HCT116 (cell line): ENCODE measurements around the gene IL32. TPM values are rescaled to one million over a fixed set of nuclear protein-coding genes. Genes with fewer than 3 reads are reported as not detected.

Source experiments
- ATAC-seq: fragments of 200-7000 bp; cut with Tn5 transposase; 2 replicates; pipeline ENCODE4 v1.9.1; 2020; ENCODE audit warnings: mild to moderate bottlenecking, moderate library complexity
- BruUV-seq: library from RNA; stranded (reverse); fragments of 400-500 nt; replicated peaks from 2 replicates; lab custom pipeline; 2021; lab: Mats Ljungman, UMichigan
- CTCF ChIA-PET: fragments of 300-600 bp; sonication (Branson Sonifier 250); formaldehyde crosslinking; loops from one replicate; lab custom pipeline; 2021; ENCODE audit warnings: antibody characterized with exemption; lab: Charles Lee
- POLR2A ChIA-PET: fragments of 300-600, 350-600 bp; sonication (Branson Sonifier 250); formaldehyde crosslinking; loops from one replicate; lab custom pipeline; 2021; ENCODE audit warnings: antibody characterized with exemption; lab: Charles Lee
- RAD21 ChIA-PET, 2 experiments: fragments of 300-600 bp; sonication (Branson Sonifier 250); formaldehyde crosslinking; loops; one replicate each; lab custom pipeline; 2023; ENCODE audit warnings: low total read pairs in 2 of 2; ENCODE audit not compliant: uncharacterized antibody in 2 of 2, unreplicated experiment in 2 of 2, low non-redundant PET in 1 of 2; lab: Charles Lee
- DNase-seq: peaks from one replicate; pipeline ENCODE4 v3.0.0-alpha.2; 2010; ENCODE audit warnings: low read depth, low spot score
- H2AFZ ChIP-seq: fragments of 200-600 bp; shearing (Covaris generic), sonication (generic); 2 replicates; pipeline ENCODE4 v1.6.1; 2017; ENCODE audit warnings: low read depth, mixed run types, mixed read lengths, antibody characterized with exemption, low read length; ENCODE audit not compliant: poor library complexity, severe bottlenecking
- H3K27ac ChIP-seq: 2 replicates; pipeline ENCODE4 v1.5.1; 2012; ENCODE audit warnings: low read depth, low read length
- H3K27me3 ChIP-seq: fragments of 200-600 bp; sonication (generic); 2 replicates; pipeline ENCODE4 v1.6.1; 2016; ENCODE audit warnings: mixed run types, low read length, mixed read lengths; ENCODE audit not compliant: insufficient read depth
- H3K36me3 ChIP-seq, 2 experiments: fragments of 200-500 bp in 1 of 2; fragments of 200-600 bp in 1 of 2; sonication (Bioruptor generic) in 1 of 2; sonication (generic) in 1 of 2; 2 replicates each; pipeline versions ENCODE4 v1.5.1 to v1.6.1; 2014 to 2016; ENCODE audit warnings: low read length in 2 of 2, inconsistent platforms in 1 of 2, mixed read lengths in 1 of 2, mixed run types in 1 of 2; ENCODE audit not compliant: insufficient read depth in 2 of 2, control insufficient read depth in 1 of 2
- H3K4me1 ChIP-seq, 2 experiments: fragments of 200-600 bp in 1 of 2; sonication (generic) in 1 of 2; 2 replicates each; pipeline versions ENCODE4 v1.5.1 to v1.6.1; 2012 to 2017; ENCODE audit warnings: low read length in 2 of 2, inconsistent platforms in 1 of 2, mild to moderate bottlenecking in 1 of 2, mixed read lengths in 1 of 2, mixed run types in 1 of 2, moderate library complexity in 1 of 2; ENCODE audit not compliant: insufficient read depth in 2 of 2, control insufficient read depth in 1 of 2
- H3K4me2 ChIP-seq: fragments of 200-600 bp; sonication (generic); 2 replicates; pipeline ENCODE4 v1.6.1; 2017; ENCODE audit warnings: mixed run types, low read length, mixed read lengths
- H3K4me3 ChIP-seq, 2 experiments: fragments of 200-600 bp in 1 of 2; sonication (generic) in 1 of 2; replicated peaks in 1 of 2; 2 replicates each; pipeline ENCODE4 v1.5.1; 2011 to 2016; ENCODE audit warnings: low read length in 2 of 2, control low read depth in 1 of 2, low read depth in 1 of 2, mild to moderate bottlenecking in 1 of 2, mixed read lengths in 1 of 2, mixed run types in 1 of 2
- H3K79me2 ChIP-seq: fragments of 200-600 bp; sonication (generic); 2 replicates; pipeline ENCODE4 v1.6.1; 2017; ENCODE audit warnings: mild to moderate bottlenecking, mixed run types, low read length, moderate library complexity, mixed read lengths; ENCODE audit not compliant: insufficient read depth
- H3K9ac ChIP-seq: fragments of 200-600 bp; sonication (generic); 2 replicates; pipeline ENCODE4 v1.6.1; 2016; ENCODE audit warnings: low read length, mixed read lengths
- H3K9me2 ChIP-seq: fragments of 200-600 bp; sonication (generic), shearing (Covaris generic); 2 replicates; pipeline ENCODE4 v1.6.1; 2017; ENCODE audit warnings: mixed run types, mild to moderate bottlenecking, moderate library complexity; ENCODE audit not compliant: insufficient read depth
- H3K9me3 ChIP-seq, 2 experiments: fragments of 200-500 bp in 1 of 2; fragments of 200-600 bp in 1 of 2; sonication (Bioruptor generic) in 1 of 2; sonication (generic) in 1 of 2; 2 replicates each; pipeline ENCODE4 v1.6.1; 2014 to 2017; ENCODE audit warnings: low read length in 2 of 2, mixed read lengths in 2 of 2, inconsistent platforms in 1 of 2, low read depth in 1 of 2, mild to moderate bottlenecking in 1 of 2, mixed run types in 1 of 2, moderate library complexity in 1 of 2; ENCODE audit not compliant: control insufficient read depth in 1 of 2, insufficient read depth in 1 of 2
- H4K20me1 ChIP-seq: fragments of 200-600 bp; sonication (generic), shearing (Covaris generic); 2 replicates; pipeline ENCODE4 v1.6.1; 2017; ENCODE audit warnings: mixed run types, mild to moderate bottlenecking, moderate library complexity; ENCODE audit not compliant: insufficient read depth
- CBX3 ChIP-seq: IDR thresholded peaks from 2 replicates; pipeline ENCODE4 v1.6.1; 2012; ENCODE audit warnings: low read depth
- FOSL1 ChIP-seq: IDR thresholded peaks from 2 replicates; pipeline ENCODE4 v1.6.1; 2012; ENCODE audit warnings: low read depth
- JUND ChIP-seq: IDR thresholded peaks from 2 replicates; pipeline ENCODE4 v1.6.1; 2012
- POLR2A ChIP-seq: IDR thresholded peaks from 2 replicates; pipeline ENCODE4 v1.7.0; 2011; ENCODE audit warnings: borderline replicate concordance; ENCODE audit not compliant: insufficient read depth, insufficient read length; ENCODE audit errors: extremely low read depth
- SIN3A ChIP-seq: IDR thresholded peaks from 2 replicates; pipeline ENCODE4 v1.6.1; 2012; ENCODE audit warnings: low read depth
- SP1 ChIP-seq: IDR thresholded peaks from 2 replicates; pipeline ENCODE4 v1.6.1; 2012; ENCODE audit warnings: low read depth
- ZFX ChIP-seq: fragments of 450-650 bp; IDR thresholded peaks from 2 replicates; pipeline ENCODE4 v1.6.1; 2017
- ZNF274 ChIP-seq: fragments of 200-500 bp; sonication (Bioruptor generic); IDR thresholded peaks from 2 replicates; pipeline ENCODE4 v1.6.1; 2014; ENCODE audit warnings: mild to moderate bottlenecking, low read depth, low read length, inconsistent platforms
- intact Hi-C: fragments of 100-400 bp; cut with micrococcal nuclease; formaldehyde crosslinking; loops from 2 replicates; pipeline ENCODE4 v1.10.0; 2022
- total RNA-seq: library from RNA; stranded (reverse); gene quantifications from one replicate; pipeline ENCODE4 v1.2.1, GENCODE V29; 2021; ENCODE audit not compliant: unreplicated experiment
- TF ChIP-seq, protein P1 (sequence below), 3 experiments: fragments of 200-600 bp in 1 of 3; sonication (generic) in 1 of 3; IDR thresholded peaks in 2 of 3; conservative IDR thresholded peaks in 1 of 3; 2 replicates each; pipeline ENCODE4 v1.5.1; 2012 to 2017; ENCODE audit warnings: low read depth in 2 of 3, low read length in 2 of 3, antibody characterized with exemption in 1 of 3, borderline replicate concordance in 1 of 3, control low read depth in 1 of 3, mild to moderate bottlenecking in 1 of 3, mixed read lengths in 1 of 3, mixed run types in 1 of 3, moderate library complexity in 1 of 3; ENCODE audit not compliant: insufficient read depth in 1 of 3
- TF ChIP-seq, protein P2 (sequence below): IDR thresholded peaks from 2 replicates; pipeline ENCODE4 v1.6.1; 2011; ENCODE audit warnings: mild to moderate bottlenecking, low read length, moderate library complexity; ENCODE audit not compliant: insufficient replicate concordance; ENCODE audit errors: extremely low read depth

Gene IL32
- total RNA-seq, 1 experiment from 2014 or later, result 13.7 TPM

DNA sequence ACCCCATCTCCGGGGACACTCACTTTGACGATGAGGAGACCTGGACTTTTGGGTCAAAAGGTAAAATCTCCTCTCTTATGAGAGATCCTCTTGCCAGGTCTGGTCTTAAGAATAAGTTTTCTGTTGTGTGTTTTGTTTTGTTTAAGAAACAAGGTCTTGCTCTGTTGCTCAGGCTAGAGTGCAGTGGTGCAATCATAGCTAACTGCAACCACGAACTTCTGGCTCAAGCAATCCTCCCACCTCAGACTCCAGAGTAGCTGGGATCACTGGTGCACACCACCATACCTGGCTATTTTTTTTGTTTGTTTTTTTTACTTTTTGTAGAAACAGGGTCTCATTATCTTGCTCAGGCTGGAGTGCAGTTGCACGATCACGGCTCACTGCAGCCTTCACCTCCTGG, 15.0 kb upstream of the IL32 start:
- no peaks in the 10 kb centered on the region for H4K20me1 ChIP-seq
- TF ChIP-seq FOSL1 (no peak), ZNF274 (no peak), CBX3 (no peak), SIN3A (no peak), JUND (no peak), POLR2A (no peak), ZFX (no peak), SP1 (no peak)
- TF ChIP-seq, protein P1, sequence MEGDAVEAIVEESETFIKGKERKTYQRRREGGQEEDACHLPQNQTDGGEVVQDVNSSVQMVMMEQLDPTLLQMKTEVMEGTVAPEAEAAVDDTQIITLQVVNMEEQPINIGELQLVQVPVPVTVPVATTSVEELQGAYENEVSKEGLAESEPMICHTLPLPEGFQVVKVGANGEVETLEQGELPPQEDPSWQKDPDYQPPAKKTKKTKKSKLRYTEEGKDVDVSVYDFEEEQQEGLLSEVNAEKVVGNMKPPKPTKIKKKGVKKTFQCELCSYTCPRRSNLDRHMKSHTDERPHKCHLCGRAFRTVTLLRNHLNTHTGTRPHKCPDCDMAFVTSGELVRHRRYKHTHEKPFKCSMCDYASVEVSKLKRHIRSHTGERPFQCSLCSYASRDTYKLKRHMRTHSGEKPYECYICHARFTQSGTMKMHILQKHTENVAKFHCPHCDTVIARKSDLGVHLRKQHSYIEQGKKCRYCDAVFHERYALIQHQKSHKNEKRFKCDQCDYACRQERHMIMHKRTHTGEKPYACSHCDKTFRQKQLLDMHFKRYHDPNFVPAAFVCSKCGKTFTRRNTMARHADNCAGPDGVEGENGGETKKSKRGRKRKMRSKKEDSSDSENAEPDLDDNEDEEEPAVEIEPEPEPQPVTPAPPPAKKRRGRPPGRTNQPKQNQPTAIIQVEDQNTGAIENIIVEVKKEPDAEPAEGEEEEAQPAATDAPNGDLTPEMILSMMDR (IDR thresholded peaks at IDR 0.05 in 2 of 3, conservative IDR thresholded peaks at IDR 0.05 in 1 of 3; ENCODE audit: borderline replicate concordance in 1 of 3, insufficient read depth in 1 of 3, low read depth in 2 of 3, low read length in 2 of 3), result no peak
- TF ChIP-seq, protein P2, sequence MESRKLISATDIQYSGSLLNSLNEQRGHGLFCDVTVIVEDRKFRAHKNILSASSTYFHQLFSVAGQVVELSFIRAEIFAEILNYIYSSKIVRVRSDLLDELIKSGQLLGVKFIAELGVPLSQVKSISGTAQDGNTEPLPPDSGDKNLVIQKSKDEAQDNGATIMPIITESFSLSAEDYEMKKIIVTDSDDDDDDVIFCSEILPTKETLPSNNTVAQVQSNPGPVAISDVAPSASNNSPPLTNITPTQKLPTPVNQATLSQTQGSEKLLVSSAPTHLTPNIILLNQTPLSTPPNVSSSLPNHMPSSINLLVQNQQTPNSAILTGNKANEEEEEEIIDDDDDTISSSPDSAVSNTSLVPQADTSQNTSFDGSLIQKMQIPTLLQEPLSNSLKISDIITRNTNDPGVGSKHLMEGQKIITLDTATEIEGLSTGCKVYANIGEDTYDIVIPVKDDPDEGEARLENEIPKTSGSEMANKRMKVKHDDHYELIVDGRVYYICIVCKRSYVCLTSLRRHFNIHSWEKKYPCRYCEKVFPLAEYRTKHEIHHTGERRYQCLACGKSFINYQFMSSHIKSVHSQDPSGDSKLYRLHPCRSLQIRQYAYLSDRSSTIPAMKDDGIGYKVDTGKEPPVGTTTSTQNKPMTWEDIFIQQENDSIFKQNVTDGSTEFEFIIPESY, result no peak
- ChIA-PET RAD21 (no interaction called here), POLR2A (interaction anchor here (1.3 kb wide), 1 partner anchor 11 kb away, joined by 3 read pairs; no protein-coding TSS in a partner anchor), CTCF (interaction anchor here (4.3 kb wide), 1 partner anchor 9 kb away, joined by 16 read pairs; no protein-coding TSS in a partner anchor)
- BruUV-seq, result no TSS peak
- no peaks in the 10 kb centered on the region for H3K27me3 ChIP-seq
- no peak overlapping the region for H3K9ac ChIP-seq
- H3K27ac ChIP-seq, result no peak overlapping the region
- H3K4me3 ChIP-seq, result no peak overlapping the region
- H2AFZ ChIP-seq, result no peak overlapping the region
- no peaks in the 10 kb centered on the region for H3K9me2 ChIP-seq
- H3K9me3 ChIP-seq, result no peaks in the 10 kb centered on the region
- H3K79me2 ChIP-seq, result no peaks in the 10 kb centered on the region
- DNase-seq, result no peak
- peaks cover 0 to 22% of the 10 kb centered on the region in 2 experiments; a peak in 1 of 4 replicates for H3K4me1 ChIP-seq
- no peak for ATAC-seq
- H3K36me3 ChIP-seq, result no peaks in the 10 kb centered on the region
- intact Hi-C loops, result loop anchor here (10.0 kb wide), 1 partner anchor 124 kb away; no protein-coding TSS in a partner anchor
- H3K4me2 ChIP-seq, result no peak overlapping the region
